Measurements from ENCODE around the gene OR2M7.
"Not testable (repeated sequence)": the region's sequence is repeated elsewhere in the genome, so short reads cannot be mapped to it uniquely, and the experiment has no call there.

Gene OR2M7, protein sequence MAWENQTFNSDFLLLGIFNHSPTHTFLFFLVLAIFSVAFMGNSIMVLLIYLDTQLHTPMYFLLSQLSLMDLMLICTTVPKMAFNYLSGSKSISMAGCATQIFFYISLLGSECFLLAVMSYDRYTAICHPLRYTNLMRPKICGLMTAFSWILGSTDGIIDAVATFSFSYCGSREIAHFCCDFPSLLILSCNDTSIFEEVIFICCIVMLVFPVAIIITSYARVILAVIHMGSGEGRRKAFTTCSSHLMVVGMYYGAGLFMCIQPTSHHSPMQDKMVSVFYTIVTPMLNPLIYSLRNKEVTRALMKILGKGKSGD

DNA sequence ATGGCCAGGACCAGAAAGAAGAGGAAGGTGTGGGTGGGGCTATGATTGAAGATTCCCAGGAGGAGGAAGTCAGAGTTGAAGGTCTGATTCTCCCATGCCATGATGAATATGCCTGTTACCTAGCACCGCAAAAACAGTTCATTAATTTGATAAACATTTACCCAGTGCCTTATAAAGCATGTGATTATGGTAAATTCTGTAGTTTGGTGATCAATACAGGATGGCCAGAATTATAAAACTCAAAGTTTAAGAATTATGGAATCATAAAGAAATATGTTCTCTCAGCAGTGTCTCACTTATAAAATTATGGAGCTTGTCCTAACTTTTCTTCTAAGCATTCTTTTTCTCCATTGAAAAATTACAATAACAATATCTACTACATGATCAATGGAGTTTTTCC lies at the start of gene OR2M7:
Gene OR2M7 (minus strand): TSS at position 101 of the 400 bp plus-strand sequence. CDS start 0 bp downstream, at position 101.
- FAIRE-seq: no peak

DNA sequence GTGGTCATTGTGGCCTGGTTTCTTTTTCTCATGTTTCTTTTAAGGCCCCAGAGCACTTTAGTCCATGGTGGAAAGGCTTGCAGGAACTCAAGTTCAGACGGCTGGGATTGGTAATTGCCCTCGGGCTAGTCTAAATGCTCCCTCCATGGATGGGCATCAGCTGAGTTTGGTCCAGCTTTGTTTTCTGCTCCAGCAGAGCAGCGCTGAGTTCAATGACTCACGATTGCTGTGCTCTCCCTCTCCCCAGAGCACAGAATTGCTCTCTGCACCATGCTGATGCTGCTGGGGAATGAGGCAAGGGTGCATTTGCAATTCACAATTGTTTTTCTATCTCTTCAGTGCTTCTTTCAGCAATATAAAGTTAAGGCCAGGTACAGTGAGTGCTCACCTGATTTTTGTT lies 49.4 kb upstream of the OR2M7 start:
- no peak for FAIRE-seq

DNA sequence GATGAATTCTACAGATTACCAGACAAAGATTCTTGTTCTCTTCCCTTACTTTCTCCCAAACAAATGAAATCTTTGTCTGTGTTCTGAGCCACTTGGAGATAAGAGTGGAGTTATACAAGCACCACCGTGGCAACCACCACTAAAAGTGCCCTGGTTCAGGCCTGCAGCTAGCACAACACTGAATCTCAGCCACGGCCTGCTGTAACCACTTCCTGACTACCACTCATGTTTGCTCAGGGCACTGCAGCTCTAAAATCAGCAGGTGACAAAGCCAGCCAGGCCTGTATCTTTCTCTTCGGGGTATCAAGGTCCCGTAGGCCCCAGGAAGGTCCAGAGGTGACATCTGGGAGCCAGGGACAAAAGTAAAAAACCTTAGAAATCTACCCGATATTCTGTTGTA lies 48.0 kb upstream of the OR2M7 start:
- no peak for FAIRE-seq

DNA sequence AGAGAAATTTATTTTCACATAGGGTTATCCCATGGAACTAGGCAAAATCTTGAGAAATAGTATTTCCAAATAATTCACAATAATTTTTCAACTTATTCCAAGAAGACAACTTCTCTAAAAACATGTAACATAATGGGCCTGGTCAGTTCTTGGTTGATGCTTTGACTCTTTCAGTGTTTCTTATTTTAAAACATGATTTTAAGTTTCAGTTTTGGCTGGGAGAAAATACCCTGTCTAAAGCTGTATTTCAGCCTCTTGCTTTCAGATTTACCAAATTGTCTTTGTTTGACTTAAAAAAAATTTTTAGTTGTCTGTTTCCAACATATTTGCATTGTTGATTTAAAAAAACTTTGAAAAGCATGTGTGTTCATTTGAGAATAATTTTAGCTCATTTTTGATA lies 42.2 kb upstream of the OR2M7 start:
- FAIRE-seq: no peak

DNA sequence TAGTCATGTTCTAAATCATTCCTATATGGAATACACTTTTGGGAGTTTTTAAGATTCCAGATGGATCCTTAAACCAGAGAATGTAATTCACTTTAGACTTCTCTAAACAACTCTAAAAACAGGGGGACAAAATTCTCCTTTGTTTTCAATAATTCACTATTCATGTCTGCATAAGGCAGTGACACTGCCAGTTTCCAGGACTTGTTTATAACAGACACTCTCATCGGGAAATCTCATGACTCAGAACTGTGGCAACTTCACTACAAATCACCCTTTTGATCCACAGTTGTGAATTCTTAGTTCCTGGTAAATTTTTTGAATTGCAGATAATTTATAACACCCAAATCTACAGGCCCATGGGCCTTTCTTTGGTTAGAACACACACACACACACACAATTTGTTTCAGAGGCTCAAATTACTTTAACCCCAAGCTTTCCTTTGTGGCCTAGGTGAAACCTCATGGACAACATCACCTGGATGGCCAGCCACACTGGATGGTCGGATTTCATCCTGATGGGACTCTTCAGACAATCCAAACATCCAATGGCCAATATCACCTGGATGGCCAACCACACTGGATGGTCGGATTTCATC lies 36.9 kb upstream of the OR2M7 start, which contains the start of gene OR2T4:
Gene OR2T4 (plus strand): TSS at position 545 of the 595 bp plus-strand sequence. CDS start 0 bp downstream, at position 545.
- no peak for FAIRE-seq

DNA sequence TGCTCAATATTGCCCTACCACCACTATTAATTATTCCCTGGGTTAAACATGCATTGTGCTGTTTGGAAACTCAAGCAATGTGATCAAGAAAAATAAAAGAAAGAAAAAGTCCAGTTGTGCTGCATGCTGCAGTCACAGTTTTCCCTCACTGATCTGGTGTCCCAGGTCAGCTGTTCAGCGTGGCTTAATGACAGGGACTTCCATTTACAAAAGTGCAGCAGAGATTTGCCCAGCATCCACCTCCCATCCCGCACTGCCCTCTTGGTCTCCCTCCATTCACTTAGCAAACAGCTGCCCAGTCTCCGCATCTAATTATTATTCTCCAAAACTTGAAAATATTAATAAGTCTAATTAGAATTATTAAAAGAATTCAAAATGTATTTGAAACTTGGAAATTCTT lies 35.0 kb upstream of the OR2M7 start:
- FAIRE-seq: no peak

DNA sequence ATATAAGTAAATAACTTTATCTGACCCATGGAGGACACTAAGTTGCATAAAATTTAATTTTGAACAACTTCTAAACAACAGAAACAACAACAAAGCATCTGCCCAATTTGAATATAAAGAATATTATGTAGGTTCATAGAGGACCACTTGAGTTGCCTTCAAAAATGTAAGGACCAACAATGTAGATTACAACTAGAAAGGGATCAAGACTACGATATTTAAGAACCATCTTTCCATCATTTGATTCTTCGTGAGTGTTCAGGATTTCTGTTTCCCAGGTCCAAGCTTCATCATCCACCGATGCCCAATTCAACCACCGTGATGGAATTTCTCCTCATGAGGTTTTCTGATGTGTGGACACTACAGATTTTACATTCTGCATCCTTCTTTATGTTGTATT lies 24.1 kb upstream of the OR2M7 start, which contains the start of gene OR14C36:
Gene OR14C36 (plus strand): TSS at position 301 of the 400 bp plus-strand sequence. CDS start 0 bp downstream, at position 301.
- no peak for FAIRE-seq

DNA sequence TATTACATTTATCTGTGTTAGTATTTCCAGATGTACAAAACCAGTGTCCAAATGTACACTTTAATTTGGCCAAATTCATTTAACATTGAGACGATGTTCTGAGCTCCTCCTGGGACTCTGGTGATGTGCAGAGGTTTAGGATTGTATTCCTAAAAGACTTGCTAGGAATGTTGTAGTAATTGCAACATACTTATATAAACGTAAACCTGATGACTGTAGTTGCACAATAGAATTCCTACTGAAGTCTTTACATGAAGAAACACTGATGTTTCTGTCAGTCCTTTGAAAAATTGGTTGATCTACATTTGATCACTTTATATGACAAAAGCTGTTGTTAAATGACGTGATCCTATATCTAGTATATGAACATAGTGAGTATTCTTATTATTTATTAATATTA lies 19.1 kb upstream of the OR2M7 start:
- FAIRE-seq: no peak

DNA sequence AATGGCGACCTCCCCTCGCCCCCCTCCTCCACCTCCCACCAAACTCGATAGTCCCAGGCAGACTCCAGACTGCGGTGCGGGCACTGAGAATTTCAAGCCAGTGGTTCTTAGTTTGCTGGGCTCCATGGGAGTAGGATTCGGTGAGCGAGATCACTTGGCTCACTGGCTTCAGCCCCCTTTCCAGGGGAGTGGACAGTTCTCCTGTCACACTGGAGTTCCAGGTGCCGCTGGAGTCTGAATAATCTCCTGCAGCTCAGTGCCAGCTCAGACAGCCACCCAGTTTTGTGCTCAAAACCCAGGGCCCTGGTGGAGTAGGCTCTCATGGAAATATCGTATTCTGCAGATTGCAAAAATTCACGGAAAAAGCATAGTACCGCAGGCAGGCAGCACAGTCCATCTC lies 7.6 kb downstream of the OR2M7 start:
- FAIRE-seq: no peak

DNA sequence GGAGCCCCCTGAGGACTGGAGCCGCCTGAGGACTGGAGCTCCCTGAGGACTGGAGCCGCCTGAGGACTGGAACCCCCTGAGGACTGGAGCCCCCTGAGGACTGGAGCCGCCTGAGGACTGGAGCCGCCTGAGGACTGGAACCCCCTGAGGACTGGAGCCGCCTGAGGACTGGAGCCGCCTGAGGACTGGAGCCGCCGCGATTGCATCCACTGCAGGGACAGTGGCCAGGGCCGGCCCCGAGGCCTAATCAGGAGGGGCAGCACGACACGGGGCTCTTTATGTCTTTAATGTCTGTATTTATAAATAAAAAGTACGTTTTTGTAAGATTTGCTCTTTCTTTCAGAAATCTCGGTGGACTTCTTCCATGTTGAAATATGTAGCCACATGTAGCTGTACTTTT lies 17.6 kb downstream of the OR2M7 start:
- not testable (repeated sequence) for FAIRE-seq

DNA sequence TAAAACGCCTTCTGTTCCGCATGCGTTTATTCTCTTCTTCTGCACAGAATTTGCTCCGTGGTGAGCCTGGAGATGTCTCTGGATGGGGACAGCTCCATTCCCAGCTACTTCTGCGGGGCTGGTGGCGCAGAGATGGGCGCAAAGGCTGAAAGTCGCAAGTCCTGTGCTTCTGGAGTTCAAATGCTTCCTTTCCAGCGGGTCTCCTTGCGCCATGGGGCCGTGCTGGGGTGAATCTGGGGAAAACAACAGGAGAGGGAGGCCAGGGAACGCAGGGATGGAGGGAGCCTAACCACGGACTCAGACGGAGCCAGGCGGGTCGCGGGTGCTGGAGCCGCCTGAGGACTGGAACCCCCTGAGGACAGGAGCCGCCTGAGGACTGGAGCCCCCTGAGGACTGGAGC lies 18.3 kb downstream of the OR2M7 start:
- no peak for FAIRE-seq

DNA sequence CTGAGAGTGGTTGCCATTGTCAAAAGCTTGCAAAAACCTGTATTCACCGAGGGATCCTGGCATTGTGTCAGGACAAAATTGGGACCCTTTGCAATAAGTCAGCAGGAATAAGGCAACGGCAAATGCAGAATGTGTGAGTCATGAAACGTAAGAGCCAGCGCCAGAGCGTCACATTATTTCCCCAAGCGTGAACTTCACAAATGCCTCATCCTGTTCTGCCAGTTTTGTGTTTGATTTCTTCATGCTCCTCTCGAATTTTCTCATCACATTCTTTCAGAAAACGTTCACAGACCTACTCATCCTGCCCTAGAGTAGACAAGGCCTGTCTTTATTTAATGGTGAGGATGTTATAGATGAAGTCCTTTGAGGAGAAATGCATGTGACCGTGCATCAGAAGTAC lies 18.7 kb downstream of the OR2M7 start:
- not testable (repeated sequence) for FAIRE-seq

DNA sequence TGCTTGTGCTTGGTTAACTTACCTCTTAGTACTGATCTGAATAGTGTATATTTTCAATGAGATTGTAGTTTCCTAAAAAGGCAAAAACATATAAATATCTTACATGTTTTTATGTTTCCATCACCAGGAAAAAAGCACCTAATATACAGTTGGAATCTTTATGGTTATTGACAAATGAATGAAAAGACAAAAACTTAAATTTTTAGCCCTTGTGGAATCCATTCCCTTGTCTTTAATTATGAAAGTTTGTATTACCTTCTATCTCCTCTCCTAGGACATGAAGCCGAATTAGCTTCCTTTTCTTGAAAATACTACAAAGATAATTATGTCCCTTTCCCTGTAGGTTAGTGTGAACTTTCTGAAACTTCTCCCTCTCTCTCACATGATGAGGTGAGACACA lies 21.0 kb downstream of the OR2M7 start, which contains the start of gene OR2T12:
Gene OR2T12 (minus strand): TSS at position 101 of the 400 bp plus-strand sequence. CDS start 7,846 bp downstream, outside the sequence.
- no peak for FAIRE-seq

DNA sequence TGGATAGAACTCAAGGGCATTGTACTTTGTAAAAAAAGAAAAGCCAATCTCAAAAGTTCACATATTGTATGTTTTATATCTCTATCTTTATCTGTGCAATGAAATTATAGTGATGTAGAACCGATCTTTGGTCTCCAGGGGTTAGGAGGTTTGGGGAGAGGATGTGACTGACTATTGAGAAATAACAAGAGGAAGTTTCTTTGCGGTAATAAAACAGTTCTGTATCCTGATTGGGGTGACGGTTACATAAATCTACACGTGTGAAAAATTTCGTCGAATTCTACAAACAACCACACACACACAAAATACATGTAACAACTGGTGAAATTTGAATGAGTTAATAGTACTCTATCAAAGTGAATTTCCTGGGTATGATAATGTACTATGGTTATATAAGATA lies 36.0 kb downstream of the OR2M7 start:
- FAIRE-seq: no peak

DNA sequence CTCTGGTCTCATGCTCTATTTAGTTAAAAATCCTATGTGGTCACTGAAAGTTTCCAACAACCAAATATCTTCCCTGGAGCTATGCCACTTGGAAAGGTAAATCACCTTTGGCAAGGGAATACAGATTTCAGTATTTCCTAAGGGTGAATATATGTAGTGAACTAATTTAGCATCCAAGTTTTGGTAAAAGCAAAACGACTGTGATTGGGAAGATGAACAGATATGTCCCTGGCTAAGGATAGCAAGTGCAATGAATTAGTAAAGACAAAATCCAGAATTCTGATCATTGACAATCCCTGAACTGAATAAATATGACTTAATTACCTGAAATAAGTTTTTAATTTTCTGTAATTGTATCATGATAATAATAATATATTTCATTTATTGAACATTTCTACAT lies 46.5 kb downstream of the OR2M7 start, which contains the start of gene OR2T33:
Gene OR2T33 (minus strand): TSS at position 101 of the 400 bp plus-strand sequence. CDS start 4,162 bp downstream, outside the sequence.
- FAIRE-seq: no peak

Measured in islet of Langerhans (tissue), 1 donor.